ENCODE results near the gene TRMT44.
A peak's percentile ranks its signal among the peaks of the same experiment; 100 is the strongest.
"Not testable (repeated sequence)": the region's sequence is repeated elsewhere in the genome, so short reads cannot be mapped to it uniquely, and the experiment has no call there.

TRMT44 gene

DNA sequence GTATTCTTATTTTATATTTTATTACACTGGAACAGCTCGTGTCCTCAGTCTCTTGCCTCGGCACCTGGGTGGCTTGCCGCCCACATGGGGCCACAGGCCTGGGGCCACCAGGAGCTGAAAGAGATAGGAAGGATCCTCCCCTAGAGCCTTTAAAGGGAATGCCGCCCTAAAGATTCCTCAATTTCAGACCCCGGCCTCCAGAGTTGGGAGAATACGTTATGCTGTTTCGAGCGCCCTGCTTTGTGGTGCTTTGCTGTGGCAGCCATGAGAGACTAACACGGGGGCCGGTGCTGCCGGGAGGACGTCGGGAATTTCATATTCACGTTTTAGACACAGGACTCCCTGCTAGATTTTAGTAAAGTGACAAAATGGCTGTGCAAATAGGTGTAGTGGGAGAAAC, 33.3 kb upstream of the TRMT44 start:
- DNase-seq (ENCODE audit: low read depth, low spot score), result no peak

GRCh38 chr4:8407756-8408155, 32.8 kb upstream of the TRMT44 start:
- no peak for DNase-seq (ENCODE audit: low read depth, low spot score)

- no peak for DNase-seq (ENCODE audit: low read depth, low spot score)
These were observed 31.1 kb upstream of the TRMT44 start for GRCh38 chr4:8409264-8410065.

DNA sequence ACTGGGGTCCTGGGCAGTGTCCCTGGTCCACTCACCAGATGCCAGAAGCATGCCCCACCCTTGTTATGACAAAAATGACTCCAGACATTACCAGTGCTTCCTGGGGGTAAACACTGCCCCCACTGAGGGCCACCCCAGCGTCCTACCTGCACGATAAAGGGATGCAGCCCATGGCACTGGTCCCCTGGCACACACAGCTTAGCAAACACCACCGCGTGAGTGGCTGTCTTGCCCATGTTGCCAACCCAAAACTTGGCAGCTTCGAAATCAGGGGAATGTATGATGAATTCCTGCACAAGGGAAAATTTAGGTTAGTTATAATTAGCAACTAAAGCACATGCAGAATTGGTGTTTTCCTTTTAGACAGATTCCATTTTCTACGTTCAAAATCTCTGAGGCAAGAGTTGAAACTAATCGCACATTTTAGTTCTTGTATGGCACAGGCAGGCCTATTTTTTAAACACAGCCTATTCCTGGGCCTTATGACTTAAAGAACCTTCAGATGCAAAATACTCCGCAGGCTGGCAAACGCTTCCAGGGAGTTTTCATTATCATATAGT, 30.4 kb upstream of the TRMT44 start:
- no peak for DNase-seq (ENCODE audit: low read depth, low spot score)

DNA sequence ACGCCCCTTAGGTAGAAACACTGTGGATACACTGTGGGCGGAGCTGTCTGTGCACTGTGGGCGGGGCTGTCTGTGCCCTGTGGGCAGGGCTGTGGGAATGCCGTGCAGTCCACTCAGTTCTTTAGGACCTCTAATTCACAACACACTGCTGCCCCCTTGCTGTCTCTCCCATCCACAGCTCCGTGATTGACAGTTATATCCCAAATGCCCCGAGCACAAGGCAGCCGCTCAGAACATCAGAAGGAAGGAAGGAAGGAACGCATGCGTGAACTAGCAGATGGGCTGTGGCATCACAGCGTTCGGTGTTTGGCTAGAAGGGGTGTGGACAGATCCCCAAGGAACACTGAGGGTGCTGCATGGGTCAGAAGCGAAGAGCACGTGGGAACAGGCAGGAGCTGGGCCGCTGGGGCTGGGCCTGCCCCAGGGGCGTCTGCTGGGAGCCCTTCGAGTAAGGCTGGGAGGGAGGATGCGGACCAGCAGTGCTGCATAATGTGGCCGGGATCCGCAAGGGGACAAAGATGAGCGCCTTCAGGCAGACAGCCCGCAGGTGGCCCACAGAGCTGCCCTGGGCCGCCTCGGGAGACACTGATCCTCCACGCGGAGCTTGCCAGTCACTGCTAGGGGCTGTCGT, 29.8 kb upstream of the TRMT44 start:
- DNase-seq (ENCODE audit: low read depth, low spot score), result no peak

DNA sequence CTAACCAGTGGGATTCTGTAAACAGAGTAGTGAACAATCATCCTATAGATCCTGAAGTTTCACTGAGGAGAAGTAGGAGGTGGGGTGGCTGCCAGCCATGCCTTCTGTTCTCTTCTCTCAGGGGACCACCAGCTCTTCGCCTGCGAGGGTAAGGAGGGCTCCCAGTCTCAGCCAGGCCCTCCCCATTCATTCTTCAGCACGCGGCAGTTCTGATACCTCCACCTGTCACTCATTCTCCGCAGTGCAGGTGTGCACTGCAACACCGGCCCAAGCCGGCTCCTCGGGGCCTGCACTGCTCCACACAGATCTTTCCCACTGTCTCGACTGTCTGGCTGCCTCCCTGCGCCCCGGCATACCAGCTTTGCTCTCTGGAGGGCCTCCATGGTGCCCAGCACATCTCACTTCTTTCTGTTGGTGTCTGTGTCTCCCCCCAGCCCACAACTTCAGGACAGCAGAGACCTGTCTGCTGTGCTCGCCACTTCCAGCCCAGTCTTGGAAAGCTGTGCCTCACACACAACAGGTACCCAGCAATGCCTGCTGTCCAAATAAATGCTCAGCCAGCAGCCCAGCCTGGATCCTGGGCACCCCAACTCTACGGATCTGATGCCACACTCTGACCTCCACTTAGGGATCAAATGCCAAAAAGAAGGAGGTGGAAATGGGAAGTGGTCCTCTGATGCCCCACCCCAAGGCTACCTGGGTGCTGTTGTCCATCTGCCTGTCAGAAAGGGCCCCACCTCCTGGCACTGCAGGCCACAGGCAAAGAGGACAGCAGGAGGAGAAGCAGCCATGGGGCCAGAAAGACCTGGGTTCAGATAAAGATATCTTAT, 29.0 kb upstream of the TRMT44 start:
- DNase-seq (ENCODE audit: low read depth, low spot score), result no peak

DNA sequence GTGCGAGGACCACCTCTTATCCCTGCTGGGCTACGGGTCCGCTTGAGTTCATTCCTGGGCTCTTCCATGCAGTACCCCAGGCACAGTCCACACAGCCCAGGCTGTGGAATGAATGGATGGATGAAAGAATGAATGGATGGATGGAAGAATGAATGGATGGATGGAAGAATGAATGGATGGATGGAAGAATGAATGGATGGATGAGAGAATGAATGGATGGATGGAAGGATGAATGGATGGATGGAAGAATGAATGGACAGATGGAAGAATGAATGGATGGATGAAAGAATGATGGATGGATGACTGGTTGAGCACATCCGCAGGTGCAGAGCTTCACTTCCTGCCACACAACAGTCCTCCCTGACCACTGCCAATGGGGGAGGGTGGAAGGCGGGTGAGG, 28.3 kb upstream of the TRMT44 start:
- DNase-seq (ENCODE audit: low read depth, low spot score), result no peak

- no peak for DNase-seq (ENCODE audit: low read depth, low spot score)
These were observed 26.2 kb upstream of the TRMT44 start for GRCh38 chr4:8414377-8414776.

DNA sequence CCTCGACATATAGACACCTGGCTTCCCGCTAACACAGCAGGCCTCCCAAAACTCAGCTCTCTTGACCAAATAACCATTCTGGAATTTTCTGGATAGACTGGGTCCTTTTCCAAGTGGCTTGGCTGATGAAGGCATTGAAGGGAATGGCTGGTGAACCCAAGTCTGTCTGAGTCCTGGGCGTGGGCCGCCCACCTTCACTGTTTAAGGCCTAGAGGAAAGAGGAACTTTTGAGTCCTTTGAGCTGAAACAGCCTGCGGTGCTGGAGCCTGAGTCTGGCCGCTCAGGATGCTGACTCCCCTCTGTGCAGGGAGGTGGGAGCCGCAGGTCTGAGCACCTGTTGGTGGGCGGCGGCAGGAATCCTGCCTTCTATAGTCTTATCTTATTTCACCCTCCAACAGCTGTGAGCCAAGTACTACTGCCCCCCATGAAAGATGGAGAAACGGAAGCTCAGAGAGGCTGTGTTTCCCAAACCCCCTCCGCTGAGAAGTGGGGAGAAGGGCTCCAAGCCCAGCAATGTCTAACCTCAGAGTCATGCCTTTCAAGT, 23.4 kb upstream of the TRMT44 start:
- DNase-seq (ENCODE audit: low read depth, low spot score), result no peak

DNA sequence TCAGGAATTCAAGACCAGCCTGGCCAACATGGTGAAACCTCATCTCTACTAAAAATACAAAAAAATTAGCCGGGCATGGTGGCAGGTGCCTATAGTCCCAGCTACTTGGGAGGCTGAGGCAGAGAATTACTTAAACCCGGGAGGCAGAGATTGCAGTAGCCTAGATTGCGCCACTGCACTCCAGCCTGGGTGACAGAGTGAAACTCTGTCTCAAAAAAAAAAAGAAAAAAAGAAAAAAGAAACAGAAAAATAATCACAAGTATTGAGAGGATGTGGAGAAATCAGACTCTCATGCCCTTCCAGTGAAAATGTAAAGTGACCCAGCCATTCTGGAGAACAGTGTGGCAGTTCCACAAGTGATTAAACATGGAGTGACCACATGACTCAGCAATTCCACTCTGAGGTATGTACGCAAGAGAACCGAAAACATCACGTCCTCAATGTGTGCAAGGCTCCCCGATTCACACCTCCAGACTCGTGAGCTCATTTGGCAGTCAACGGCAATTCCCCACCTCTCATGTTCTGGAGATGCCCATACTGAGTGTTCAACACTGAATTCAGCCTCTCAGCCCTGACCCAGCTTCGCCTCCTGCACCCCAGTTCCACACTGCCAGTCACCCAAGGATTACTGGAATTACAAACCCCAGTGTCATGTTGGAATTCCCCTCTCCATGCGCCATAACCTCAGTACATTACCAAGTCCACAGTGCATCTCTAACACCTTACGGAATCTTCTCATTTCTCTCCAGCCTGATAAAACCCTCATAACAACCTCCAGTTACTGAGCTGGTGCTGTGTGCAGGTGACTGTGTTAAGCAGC, 21.1 kb upstream of the TRMT44 start:
- DNase-seq (ENCODE audit: low read depth, low spot score), result no peak

DNA sequence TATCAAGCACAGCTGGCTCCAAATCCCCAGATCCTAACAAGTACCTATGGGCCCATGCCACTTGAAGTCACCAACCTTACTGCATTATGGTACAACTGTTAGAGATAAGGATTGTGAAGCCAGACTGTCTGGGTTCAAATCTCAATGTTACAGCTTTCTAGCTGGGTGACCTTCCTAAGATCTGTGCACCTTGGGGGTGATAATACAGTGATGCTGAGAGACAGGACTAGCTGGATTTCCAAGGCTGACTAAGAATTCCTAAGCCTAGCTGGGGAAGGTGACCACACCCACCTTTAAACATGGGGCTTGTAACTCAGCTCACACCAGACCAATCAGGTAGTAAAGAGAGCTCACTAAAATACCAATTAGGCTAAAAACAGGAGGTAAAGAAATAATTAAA, 20.4 kb upstream of the TRMT44 start:
- not testable (repeated sequence) for DNase-seq (ENCODE audit: low read depth, low spot score)

DNA sequence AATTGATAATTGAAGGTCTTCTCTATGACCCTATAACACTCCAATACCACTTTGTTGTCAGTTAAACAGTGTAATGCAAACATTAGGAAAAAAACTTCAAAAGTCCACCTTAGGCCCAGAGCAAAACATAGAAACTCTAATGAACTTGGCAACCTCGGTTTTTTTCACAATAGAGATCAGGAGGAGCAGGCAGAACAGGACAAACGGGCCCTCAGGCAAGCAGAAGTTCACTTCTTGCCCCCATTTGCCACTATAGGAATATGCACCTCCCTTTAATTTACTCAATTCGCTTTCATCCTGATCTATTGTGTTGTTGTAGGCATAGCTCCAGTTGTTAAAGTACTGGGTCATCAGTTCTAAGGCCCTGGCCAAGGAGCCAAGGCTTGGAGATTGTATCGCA, 18.2 kb upstream of the TRMT44 start:
- DNase-seq (ENCODE audit: low read depth, low spot score), result no peak

GRCh38 chr4:8422786-8423185, 17.8 kb upstream of the TRMT44 start:
- DNase-seq (ENCODE audit: low read depth, low spot score), result no peak

- no peak for DNase-seq (ENCODE audit: low read depth, low spot score)
These were observed 13.3 kb upstream of the TRMT44 start for GRCh38 chr4:8427262-8427661.

DNA sequence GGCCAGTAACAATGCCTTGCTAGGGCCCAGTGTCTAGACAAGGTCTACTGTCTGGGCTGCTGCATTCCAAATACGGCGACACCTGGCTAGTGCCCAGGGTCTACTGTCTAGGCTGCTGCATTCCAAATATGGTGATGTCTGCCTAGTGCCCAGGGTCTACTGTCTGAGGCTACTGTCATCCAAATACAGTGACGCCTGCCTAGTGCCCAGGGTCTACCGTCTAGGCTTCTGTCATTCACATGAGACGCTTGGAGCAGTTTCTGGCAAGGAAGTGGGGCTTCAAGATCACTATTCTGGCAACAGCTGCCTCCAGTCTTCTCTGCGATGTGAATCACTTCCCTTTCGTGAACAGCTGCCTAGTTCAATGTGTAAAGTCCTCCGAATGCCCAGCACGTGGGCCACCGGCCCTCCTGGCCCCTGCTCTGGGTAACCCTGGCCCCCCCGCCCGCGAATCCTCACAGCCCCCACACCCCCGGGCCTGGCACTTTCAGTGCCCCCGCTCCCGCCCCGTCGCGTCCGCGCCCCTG, 12.8 kb upstream of the TRMT44 start:
- DNase-seq (ENCODE audit: low read depth, low spot score), result no peak

GRCh38 chr4:8428288-8429097, 12.1 kb upstream of the TRMT44 start:
- DNase-seq (ENCODE audit: low read depth, low spot score), result peak; percentile 73

DNA sequence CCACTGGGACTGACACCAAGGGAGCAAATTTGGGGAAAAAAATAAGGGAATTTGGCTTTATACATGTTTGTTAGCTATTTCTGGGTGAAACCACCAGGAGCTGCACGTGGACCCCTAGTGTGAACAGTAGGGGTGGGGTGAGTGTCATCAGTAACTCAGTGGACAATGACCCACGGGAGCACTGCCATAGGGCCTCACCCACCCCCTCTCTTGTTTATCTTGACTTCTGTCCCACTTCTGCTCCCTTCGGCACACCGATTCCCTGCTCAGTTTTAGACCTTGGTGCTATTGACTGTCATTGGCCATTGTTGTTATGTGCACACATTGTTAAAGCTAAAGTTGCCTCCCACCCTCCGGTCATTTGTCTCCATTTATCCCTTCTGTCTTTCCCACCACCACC, 9.0 kb upstream of the TRMT44 start:
- no peak for DNase-seq (ENCODE audit: low read depth, low spot score)

DNA sequence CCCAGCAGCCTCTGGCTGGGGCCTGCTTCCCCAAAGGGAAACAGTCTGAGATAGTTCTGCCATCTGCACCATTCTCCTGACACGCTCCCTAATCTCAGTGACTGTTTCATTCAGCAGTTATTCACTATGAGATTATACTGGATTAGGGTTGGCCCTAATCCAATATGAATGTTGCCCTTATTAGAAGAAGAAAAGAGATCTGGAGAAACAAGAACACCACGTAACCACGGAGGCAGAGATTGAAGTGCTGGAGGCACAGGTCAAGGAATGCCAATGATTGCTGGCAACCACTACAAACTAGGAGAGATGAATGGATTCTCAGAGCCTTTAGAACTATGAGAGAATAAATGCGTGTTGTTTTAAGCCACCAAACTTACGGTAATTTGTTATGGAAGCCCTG, 7.4 kb upstream of the TRMT44 start:
- no peak for DNase-seq (ENCODE audit: low read depth, low spot score)

- no peak for DNase-seq (ENCODE audit: low read depth, low spot score)
These were observed 6.1 kb upstream of the TRMT44 start for GRCh38 chr4:8434251-8435073.

Measured in activated naive CD8-positive, alpha-beta T cell treated with anti-CD3 and anti-CD28 coated beads, Interleukin-2, amount 50 U/mL, for 16 hours (primary cell).